Prostate gland (tissue), 2 donors: ENCODE results near the gene CD46.

Source experiments
- POLR2A ChIP-seq: fragments of 450-650 bp; IDR thresholded peaks from one replicate; pipeline ENCODE4 v1.6.1; 2016; ENCODE audit warnings: antibody characterized with exemption, mild to moderate bottlenecking
- TF ChIP-seq, protein P1 (sequence below), 4 experiments: fragments of 200-600 bp in 2 of 4; fragments of 450-650 bp in 2 of 4; sonication (generic) in 2 of 4; IDR thresholded peaks; 1 replicate in 3 of 4; 2 replicates in 1 of 4; pipeline ENCODE4 v1.5.1; 2016 to 2019; ENCODE audit warnings: antibody characterized with exemption in 4 of 4, mild to moderate bottlenecking in 2 of 4, moderate library complexity in 2 of 4

DNA sequence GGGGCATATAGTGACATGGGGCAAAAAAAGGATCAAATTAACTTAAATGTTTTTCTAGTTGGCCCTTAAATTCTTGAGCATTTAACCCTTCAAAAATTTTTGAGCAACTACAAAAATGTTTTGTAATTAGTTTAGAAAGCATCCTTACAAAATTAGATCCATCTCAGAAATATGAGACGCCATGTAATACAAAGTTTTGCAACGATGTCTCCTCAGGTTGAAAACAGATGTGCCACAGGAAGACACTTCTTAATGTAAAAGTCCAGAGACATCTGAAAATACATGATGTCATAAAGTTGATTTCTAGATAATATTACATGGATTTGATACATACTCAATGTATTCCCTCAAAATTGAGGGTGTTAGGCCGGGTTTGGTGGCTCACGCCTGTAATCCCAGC lies 37.5 kb downstream of the CD46 start:
- TF ChIP-seq POLR2A: no peak
- TF ChIP-seq, protein P1, sequence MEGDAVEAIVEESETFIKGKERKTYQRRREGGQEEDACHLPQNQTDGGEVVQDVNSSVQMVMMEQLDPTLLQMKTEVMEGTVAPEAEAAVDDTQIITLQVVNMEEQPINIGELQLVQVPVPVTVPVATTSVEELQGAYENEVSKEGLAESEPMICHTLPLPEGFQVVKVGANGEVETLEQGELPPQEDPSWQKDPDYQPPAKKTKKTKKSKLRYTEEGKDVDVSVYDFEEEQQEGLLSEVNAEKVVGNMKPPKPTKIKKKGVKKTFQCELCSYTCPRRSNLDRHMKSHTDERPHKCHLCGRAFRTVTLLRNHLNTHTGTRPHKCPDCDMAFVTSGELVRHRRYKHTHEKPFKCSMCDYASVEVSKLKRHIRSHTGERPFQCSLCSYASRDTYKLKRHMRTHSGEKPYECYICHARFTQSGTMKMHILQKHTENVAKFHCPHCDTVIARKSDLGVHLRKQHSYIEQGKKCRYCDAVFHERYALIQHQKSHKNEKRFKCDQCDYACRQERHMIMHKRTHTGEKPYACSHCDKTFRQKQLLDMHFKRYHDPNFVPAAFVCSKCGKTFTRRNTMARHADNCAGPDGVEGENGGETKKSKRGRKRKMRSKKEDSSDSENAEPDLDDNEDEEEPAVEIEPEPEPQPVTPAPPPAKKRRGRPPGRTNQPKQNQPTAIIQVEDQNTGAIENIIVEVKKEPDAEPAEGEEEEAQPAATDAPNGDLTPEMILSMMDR (IDR thresholded peaks at IDR 0.05): no peak
